Stimulated activated CD4-positive, alpha-beta T cell treated with anti-CD3 and anti-CD28 coated beads, Interleukin-15, amount 100 ng/mL, for 48 hours (primary cell): ENCODE results near the gene AXIN1.
A peak's percentile ranks its signal among the peaks of the same experiment; 100 is the strongest.
"Not testable (repeated sequence)": the region's sequence is repeated elsewhere in the genome, so short reads cannot be mapped to it uniquely, and the experiment has no call there.

Experiments used
- DNase-seq, 2 donors: peaks; one replicate each; pipeline ENCODE4 v3.0.0-alpha.2; 2020; ENCODE audit warnings: low read depth in 2 of 2

The AXIN1 gene

GRCh38 chr16:369866-370436 is 17.4 kb upstream of the AXIN1 start:
- no peak for DNase-seq

GRCh38 chr16:369275-369865 is 16.8 kb upstream of the AXIN1 start:
- DNase-seq = no peak

GRCh38 chr16:368388-369158 is 16.1 kb upstream of the AXIN1 start:
- DNase-seq = no peak

- no peak for DNase-seq
Observed at GRCh38 chr16:367333-367903, 14.9 kb upstream of the AXIN1 start.

- DNase-seq = no peak
Observed at GRCh38 chr16:366476-366875, 14.0 kb upstream of the AXIN1 start.

- no peak for DNase-seq
Observed at GRCh38 chr16:364595-365491, 12.3 kb upstream of the AXIN1 start.

GRCh38 chr16:363766-364490 is 11.4 kb upstream of the AXIN1 start:
- DNase-seq = no peak

GRCh38 chr16:363110-363765 is 10.7 kb upstream of the AXIN1 start:
- DNase-seq = no peak

GRCh38 chr16:362702-362999 is 10.1 kb upstream of the AXIN1 start:
- not testable (repeated sequence) for DNase-seq

- peak; percentile 52 to 59 for DNase-seq
Observed at GRCh38 chr16:361872-362701, 9.6 kb upstream of the AXIN1 start.

GRCh38 chr16:361341-361871 is 8.9 kb upstream of the AXIN1 start:
- no peak for DNase-seq

GRCh38 chr16:360698-361336 is 8.3 kb upstream of the AXIN1 start:
- DNase-seq = no peak

GRCh38 chr16:359871-360697 is 7.6 kb upstream of the AXIN1 start:
- DNase-seq = no peak

GRCh38 chr16:359067-359763 is 6.7 kb upstream of the AXIN1 start:
- no peak for DNase-seq

GRCh38 chr16:356741-357140 is 4.2 kb upstream of the AXIN1 start:
- no peak for DNase-seq

- no peak for DNase-seq
Observed at GRCh38 chr16:354971-355461, 2.5 kb upstream of the AXIN1 start.

GRCh38 chr16:354291-354881 is 1.9 kb upstream of the AXIN1 start:
- DNase-seq = no peak
